ENCODE results near the gene CCDC122. TPM values are rescaled to one million over a fixed set of nuclear protein-coding genes. Genes with fewer than 3 reads are reported as not detected.

Gene CCDC122
- total and polyA plus RNA-seq, 2 of the 8 experiments (the other 6 are each of a cell fraction or from before 2014, with no cell fraction given), result 2.9 to 5.8 TPM

GRCh38 chr13:43876366-43876765 lies 3.2 kb downstream of the CCDC122 start:
- H2AFZ ChIP-seq (ENCODE audit: low read length), result no peak overlapping the region
- H4K91ac ChIP-seq (replicated peaks; ENCODE audit: insufficient read length, low read length), result no peak overlapping the region
- no peaks in the 10 kb centered on the region for H4K20me1 ChIP-seq (replicated peaks in 1 of 2; ENCODE audit: control insufficient read depth in 1 of 2, insufficient read depth in 2 of 2, low read length in 2 of 2)
- no peaks in the 10 kb centered on the region for H3K9me3 ChIP-seq (ENCODE audit: insufficient read depth in 2 of 2, low read depth in 1 of 2, low read length in 1 of 2)
- H3K14ac ChIP-seq (ENCODE audit: insufficient read length), result no peak overlapping the region
- H3K36me3 ChIP-seq (ENCODE audit: control insufficient read depth in 2 of 4, insufficient read depth in 4 of 4, low read length in 3 of 4), result no peaks in the 10 kb centered on the region
- no peak overlapping the region for H3K4me3 ChIP-seq (ENCODE audit: extremely low read depth in 1 of 4, insufficient read depth in 2 of 4, low read depth in 3 of 4, low read length in 4 of 4)
- H3K9ac ChIP-seq (replicated peaks in 1 of 4; ENCODE audit: extremely low read depth in 1 of 4, low read depth in 3 of 4, low read length in 3 of 4), result no peak overlapping the region
- no peak for DNase-seq (ENCODE audit: low read depth in 1 of 2, low spot score in 2 of 2)
- no peak overlapping the region for H3K18ac ChIP-seq (ENCODE audit: extremely low read depth, low read length)
- FAIRE-seq, result no peak
- no peak overlapping the region for H2BK20ac ChIP-seq (ENCODE audit: low read length)
- 89% methylated on average over 2 of the region's 2 CpGs; no CpG with 5 or more reads in 1 of the 2 experiments for WGBS, 2 experiments (ENCODE audit: extremely low coverage in 1 of 2, insufficient coverage in 1 of 2, insufficient read length in 1 of 2, insufficient replicate concordance in 2 of 2, low coverage in 1 of 2, low lambda C conversion rate in 2 of 2, missing lambda C conversion rate in 1 of 2)
- no peak overlapping the region for H2BK15ac ChIP-seq (ENCODE audit: low read length)
- no peak overlapping the region for H2AK5ac ChIP-seq (ENCODE audit: low read depth, low read length)
- peaks cover 1 to 6% (median 3%) of the 10 kb centered on the region in 4 experiments; a peak in 4 of 7 replicates for H3K4me1 ChIP-seq (replicated peaks in 1 of 4; ENCODE audit: control insufficient read depth in 3 of 4, insufficient read depth in 4 of 4, low read length in 3 of 4)
- no peak overlapping the region for H3K23ac ChIP-seq (ENCODE audit: insufficient read length)
- no peak overlapping the region for H3K4ac ChIP-seq (replicated peaks; ENCODE audit: insufficient read length, low read depth, low read length)
- no peak overlapping the region for H4K8ac ChIP-seq (ENCODE audit: extremely low read depth, insufficient read depth, low read length)
- no peaks in the 10 kb centered on the region; a peak in 1 of 4 replicates for H3K79me2 ChIP-seq (ENCODE audit: control insufficient read depth in 1 of 2, insufficient read depth in 2 of 2, low read length in 2 of 2)
- H2BK120ac ChIP-seq (replicated peaks; ENCODE audit: low read depth, low read length), result no peak overlapping the region
- H3K56ac ChIP-seq (replicated peaks; ENCODE audit: insufficient read length, low read depth, low read length), result no peak overlapping the region
- no peak overlapping the region for H3K27ac ChIP-seq (ENCODE audit: low read depth, low read length)
- ChIA-PET CTCF (ENCODE audit: partially characterized antibody) (interaction anchor here (0.6 to 0.9 kb wide), 3 partner anchors 88 to 914 kb away, joined by 3 to 4 read pairs (median 3); no protein-coding TSS in a partner anchor), POLR2A (ENCODE audit: partially characterized antibody) (interaction anchor here (1.1 kb wide), 1 partner anchor 597 kb away, joined by 3 read pairs; no protein-coding TSS in a partner anchor)
- H2BK5ac ChIP-seq (ENCODE audit: low read depth, low read length), result no peak overlapping the region
- peaks cover 0 to 8% (median 4%) of the 10 kb centered on the region in 4 experiments; a peak in 4 of 7 replicates for H3K27me3 ChIP-seq (replicated peaks in 1 of 4; ENCODE audit: control insufficient read depth in 3 of 4, extremely low read depth in 1 of 4, insufficient read depth in 3 of 4, low read length in 3 of 4)
- H3K4me2 ChIP-seq (ENCODE audit: insufficient read depth in 1 of 2, low read depth in 2 of 2, low read length in 2 of 2), result no peak overlapping the region
- no peak overlapping the region for H2BK12ac ChIP-seq (ENCODE audit: low read depth, low read length)
- H3K23me2 ChIP-seq (ENCODE audit: low read depth, low read length), result peaks cover 8% of the 10 kb centered on the region; the same call in 1 of the 2 replicates
- H3K79me1 ChIP-seq (ENCODE audit: low read depth, low read length), result no peaks in the 10 kb centered on the region
- H4K5ac ChIP-seq (ENCODE audit: insufficient read length, low read depth, low read length), result no peak overlapping the region
- TF ChIP-seq SIRT6 (IDR thresholded peaks at IDR 0.05; ENCODE audit: low read length) (no peak), EP300 (IDR thresholded peaks at IDR 0.05; ENCODE audit: borderline replicate concordance in 1 of 2, low read depth in 2 of 2, low read length in 2 of 2) (no peak), KDM5A (IDR thresholded peaks at IDR 0.05; ENCODE audit: low read length) (no peak), MAX (IDR thresholded peaks at IDR 0.05) (no peak), HDAC6 (IDR thresholded peaks at IDR 0.05; ENCODE audit: low read depth, low read length) (no peak), E2F6 (IDR thresholded peaks at IDR 0.05) (no peak), PHF8 (conservative IDR thresholded peaks at IDR 0.05; ENCODE audit: low read depth, low read length) (no peak), SAP30 (IDR thresholded peaks at IDR 0.05; ENCODE audit: insufficient read depth, insufficient replicate concordance, low read length) (no peak), RAD21 (IDR thresholded peaks at IDR 0.05 in 1 of 2, conservative IDR thresholded peaks at IDR 0.05 in 1 of 2; ENCODE audit: low read depth in 2 of 2, low read length in 2 of 2) (no peak), RBBP5 (IDR thresholded peaks at IDR 0.05; ENCODE audit: borderline replicate concordance, low read depth, low read length) (no peak), SP2 (IDR thresholded peaks at IDR 0.05; ENCODE audit: low read length) (no peak), RXRA (IDR thresholded peaks at IDR 0.05; ENCODE audit: insufficient read depth, low read depth, low read length) (no peak)
